HG03196 (cell line): ENCODE measurements around the gene SYNJ2.

ENCODE experiments used
- ATAC-seq: cut with Tn5 transposase; IDR thresholded peaks from one replicate; pipeline ENCODE4 v1.9.1; 2021; ENCODE audit not compliant: unreplicated experiment

The SYNJ2 gene

DNA sequence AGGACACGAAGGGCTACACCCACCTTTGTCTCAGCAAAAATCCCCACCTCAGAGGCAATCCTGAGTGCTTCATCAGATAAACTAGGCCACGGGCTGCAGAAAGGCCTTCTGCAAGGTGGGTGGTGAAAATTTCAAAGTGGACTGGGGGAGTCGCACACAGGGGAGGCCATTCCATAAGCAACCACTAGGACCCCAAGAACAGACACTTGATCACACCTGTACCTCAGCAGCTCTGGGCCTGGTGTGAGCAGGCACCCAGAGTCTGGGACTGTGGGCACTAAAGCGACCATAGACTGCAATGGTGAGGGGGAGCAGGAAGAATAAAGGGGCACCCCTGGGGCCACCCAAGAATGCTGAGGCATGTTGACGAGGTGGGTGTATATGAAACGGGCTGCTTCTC is 133.8 kb downstream of the SYNJ2 start:
- ATAC-seq: no peak

DNA sequence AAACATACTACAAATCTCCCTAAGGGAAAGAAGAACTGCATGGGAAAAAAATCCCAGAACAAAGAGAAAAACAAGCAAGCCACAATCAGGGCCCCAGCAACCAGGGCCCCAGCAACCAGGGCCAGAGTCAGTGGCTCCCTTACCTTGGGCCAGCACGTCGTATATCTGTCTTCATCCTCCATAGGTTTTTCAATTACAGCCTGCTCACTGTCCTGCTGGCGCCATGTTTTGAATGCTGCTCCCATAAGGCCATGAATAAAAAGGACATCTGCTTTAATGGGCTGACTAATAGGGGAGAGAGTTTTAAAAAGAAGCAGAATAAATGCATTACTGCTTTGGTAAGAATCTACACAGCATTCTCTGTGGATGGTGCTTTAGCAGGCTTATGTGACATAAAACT is 137.2 kb downstream of the SYNJ2 start:
- no peak for ATAC-seq

DNA sequence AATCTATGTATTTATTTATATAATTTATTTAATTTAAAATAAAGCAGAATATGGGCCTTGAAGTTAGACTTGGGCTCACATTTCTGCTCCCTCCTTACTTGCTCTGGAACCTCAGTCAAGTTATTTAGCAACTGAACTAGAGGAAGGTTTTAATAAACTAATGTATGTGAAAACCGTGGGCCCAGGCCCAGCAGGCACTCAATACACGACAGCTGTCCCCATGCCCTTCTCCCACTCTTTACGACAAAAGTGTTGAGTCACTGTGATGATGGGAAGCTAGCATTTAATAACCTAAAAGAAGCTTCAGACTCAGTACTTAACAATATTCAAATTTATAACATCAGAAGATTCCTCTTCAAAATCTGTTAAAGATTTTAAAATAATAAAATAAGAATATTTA is 139.7 kb downstream of the SYNJ2 start:
- no peak for ATAC-seq

DNA sequence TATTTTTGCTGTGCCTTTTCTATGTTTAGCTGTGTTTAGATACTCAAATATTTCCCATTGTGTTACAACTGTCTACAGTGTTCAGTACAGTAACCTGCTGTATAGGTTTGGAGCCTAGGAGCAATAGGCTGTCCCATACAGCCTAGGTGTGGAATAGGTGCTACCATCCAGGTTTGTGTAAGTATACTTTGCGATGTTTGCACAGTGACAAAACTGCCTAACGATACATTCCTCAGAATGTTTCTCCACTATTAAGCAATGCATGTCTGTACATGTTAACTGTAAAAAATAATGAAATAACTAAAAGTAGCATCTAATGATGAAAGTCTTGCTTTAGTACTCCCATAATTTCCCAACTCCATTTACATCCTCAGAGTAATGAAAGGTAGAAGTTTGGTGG is 140.4 kb downstream of the SYNJ2 start:
- no peak for ATAC-seq

DNA sequence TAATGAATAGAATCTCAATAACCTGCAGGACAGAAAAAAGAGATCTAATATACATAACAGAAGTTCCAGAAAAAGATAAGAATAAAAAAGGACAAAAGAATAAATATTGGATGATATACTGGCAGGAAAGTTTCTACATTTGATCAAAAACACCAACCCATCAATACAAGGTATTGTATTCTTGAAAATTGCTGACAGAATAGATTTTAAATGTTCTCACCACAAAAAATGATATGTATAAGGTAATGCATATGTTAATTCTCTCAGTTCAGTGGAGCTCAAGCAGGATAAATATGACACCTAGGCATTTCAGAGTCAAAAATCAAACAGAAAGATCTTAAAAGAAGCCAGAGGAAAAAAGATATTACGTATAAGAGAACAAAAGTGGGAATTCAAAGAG is 142.6 kb downstream of the SYNJ2 start:
- ATAC-seq: no peak

DNA sequence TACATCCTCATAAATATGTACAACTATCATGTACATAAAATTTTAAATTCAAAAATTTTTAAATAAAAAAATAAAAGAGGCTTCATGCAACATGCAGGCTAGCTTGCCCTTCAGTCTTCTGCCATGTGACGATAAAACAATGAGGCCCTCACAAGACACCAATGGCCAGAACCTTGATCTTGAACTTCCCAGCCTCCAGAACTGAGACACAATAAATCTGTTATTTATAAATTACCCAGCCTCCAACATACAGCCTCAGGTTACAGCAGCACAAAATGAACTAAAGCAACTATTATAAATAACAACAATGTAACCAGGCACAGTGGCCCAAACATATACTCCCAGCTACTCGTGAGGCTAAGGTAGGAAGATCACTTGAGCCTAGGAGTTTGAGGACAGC is 143.6 kb downstream of the SYNJ2 start:
- ATAC-seq: no peak

DNA sequence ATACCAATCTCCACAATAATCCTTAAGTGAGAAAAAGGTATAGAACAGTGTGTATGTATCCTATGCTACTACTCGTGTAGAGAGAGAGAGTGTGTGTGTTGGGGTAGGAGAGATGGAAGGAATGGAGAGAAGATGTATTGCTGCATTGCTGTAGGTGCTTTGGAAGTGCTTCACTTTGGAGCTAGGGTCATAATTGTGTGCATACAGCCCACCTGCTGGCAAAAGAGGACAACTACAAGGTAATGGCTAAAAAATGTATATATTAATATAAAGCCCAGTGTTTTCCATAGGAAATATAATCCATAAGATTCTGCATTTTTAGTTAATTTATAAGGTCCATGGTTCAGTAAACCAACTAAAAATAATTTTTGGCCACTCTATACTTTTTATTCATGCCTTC is 150.3 kb downstream of the SYNJ2 start:
- ATAC-seq: no peak

DNA sequence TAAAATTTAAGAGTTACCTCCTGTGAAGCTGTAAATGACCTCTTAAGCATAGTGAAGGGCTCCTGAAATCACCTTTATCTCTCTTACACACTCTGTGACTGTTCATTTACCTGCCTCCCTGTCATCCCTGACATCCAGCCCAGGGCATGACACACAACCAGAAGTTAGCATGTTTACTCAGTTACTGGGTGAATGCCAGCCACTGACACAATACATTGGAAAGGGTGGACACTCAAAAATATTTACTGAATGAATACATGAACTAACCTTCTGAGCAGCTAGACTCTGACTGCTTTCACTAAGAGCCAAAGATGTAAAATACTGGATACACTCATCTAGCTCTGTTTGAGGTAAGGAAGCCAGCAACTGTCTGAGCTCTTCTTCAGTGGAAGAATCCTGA is 161.1 kb downstream of the SYNJ2 start:
- ATAC-seq: no peak

DNA sequence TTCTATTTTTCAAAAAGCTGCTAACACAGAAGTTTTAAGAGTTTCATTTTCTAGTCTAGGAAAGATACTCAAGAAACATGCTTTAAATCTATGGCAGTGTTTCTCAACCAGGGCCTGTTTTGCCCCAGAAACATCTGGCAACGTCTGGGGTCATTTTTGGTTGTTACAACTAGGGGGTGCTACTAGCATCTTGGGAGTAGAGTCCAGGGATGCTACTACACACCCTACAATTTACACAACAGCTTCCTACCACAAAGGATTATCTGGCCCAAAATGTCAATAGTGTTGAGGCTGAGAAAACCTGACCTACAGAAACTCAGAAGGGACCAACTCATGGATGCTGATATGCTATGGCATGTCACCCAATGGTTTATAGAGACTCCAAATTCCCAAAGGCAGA is 162.0 kb downstream of the SYNJ2 start:
- no peak for ATAC-seq
